Measurements from ENCODE around the gene PALD1. TPM values are rescaled to one million over a fixed set of nuclear protein-coding genes. Genes with fewer than 3 reads are reported as not detected.
A peak's percentile ranks its signal among the peaks of the same experiment; 100 is the strongest.

PALD1 gene
- total and polyA plus RNA-seq, 2 of the 4 experiments (the other 2 are of a cell fraction): 0.12 to 0.18 TPM

GRCh38 chr10:70566515-70567290, 88.1 kb downstream of the PALD1 start:
- Histone ChIP-seq H3K27ac (ENCODE audit: insufficient read depth, low read length) (no peak overlapping the region), H3K56ac (ENCODE audit: extremely low read depth, insufficient read depth, low read length) (no peak overlapping the region), H3K18ac (ENCODE audit: low read depth, low read length) (no peak overlapping the region), H4K5ac (ENCODE audit: low read depth, low read length) (no peak overlapping the region), H3K4me3 (ENCODE audit: insufficient read depth, low read depth, low read length) (no peak overlapping the region), H2BK20ac (ENCODE audit: low read depth, low read length) (no peak overlapping the region), H3K9me3 (ENCODE audit: control insufficient read depth, insufficient read depth, low read length) (no peaks in the 10 kb centered on the region), H3K27me3 (ENCODE audit: control insufficient read depth, insufficient read depth, low read length) (peaks cover 25% of the 10 kb centered on the region), H3K79me1 (ENCODE audit: low read depth in 1 of 2, low read length in 2 of 2) (no peaks in the 10 kb centered on the region), H2AK9ac (replicated peaks; ENCODE audit: low read depth, low read length, poor library complexity) (peak overlapping the region; percentile 65), H2AFZ (replicated peaks; ENCODE audit: low read length, poor library complexity) (no peak overlapping the region), H4K91ac (ENCODE audit: insufficient read depth, low read depth, low read length) (no peak overlapping the region), H3K9me1 (ENCODE audit: insufficient read depth, low read length) (no peaks in the 10 kb centered on the region), H3K23ac (ENCODE audit: low read depth, low read length) (no peak overlapping the region), H3K14ac (replicated peaks; ENCODE audit: low read depth, low read length) (no peak overlapping the region), H3K9ac (ENCODE audit: low read depth, low read length) (no peak overlapping the region), H2BK15ac (ENCODE audit: low read depth, low read length) (no peak overlapping the region), H4K8ac (ENCODE audit: low read depth in 2 of 2, low read length in 2 of 2) (no peak overlapping the region), H3K4me2 (ENCODE audit: low read depth, low read length) (no peak overlapping the region), H4K20me1 (ENCODE audit: insufficient read depth, low read length) (no peaks in the 10 kb centered on the region), H3K4me1 (ENCODE audit: control insufficient read depth, insufficient read depth, low read length) (no peaks in the 10 kb centered on the region), H3K4ac (ENCODE audit: low read depth, low read length) (no peak overlapping the region), H2AK5ac (ENCODE audit: low read depth, low read length) (no peak overlapping the region), H2BK120ac (ENCODE audit: low read depth, low read length) (no peak overlapping the region), H2BK5ac (ENCODE audit: low read depth, low read length, poor library complexity, severe bottlenecking) (no peak overlapping the region), H3K36me3 (ENCODE audit: control insufficient read depth, insufficient read depth, low read length) (no peaks in the 10 kb centered on the region)
- dilution Hi-C loops (cut with HindIII; ENCODE audit: low sequenced_read_pairs, unreplicated experiment) (no loop called here), in situ Hi-C loops (cut with MboI; ENCODE audit: low sequenced_read_pairs) (no loop called here), intact Hi-C loops (cut with micrococcal nuclease) (no loop called here)
- 87% methylated on average over 3 of the region's 18 CpGs; no CpG with 5 or more reads in 1 of the 2 experiments for WGBS, 2 experiments (ENCODE audit: extremely low coverage in 2 of 2, insufficient read length in 1 of 2)
- no peak for DNase-seq
- TF ChIP-seq MXI1 (IDR thresholded peaks at IDR 0.05; ENCODE audit: borderline replicate concordance, low read depth, low read length) (no peak), FOS (IDR thresholded peaks at IDR 0.05; ENCODE audit: low read depth, low read length) (no peak), RAD21 (IDR thresholded peaks at IDR 0.05; ENCODE audit: low read length) (no peak), RFX5 (IDR thresholded peaks at IDR 0.05; ENCODE audit: low read depth, low read length) (no peak), SMC3 (IDR thresholded peaks at IDR 0.05; ENCODE audit: low read depth, low read length) (no peak), NFE2L2 (IDR thresholded peaks at IDR 0.05; ENCODE audit: low read depth, low read length) (no peak), POLR2A (IDR thresholded peaks at IDR 0.05; ENCODE audit: low read depth, low read length) (no peak), BHLHE40 (IDR thresholded peaks at IDR 0.05; ENCODE audit: low read depth, low read length) (no peak), RCOR1 (IDR thresholded peaks at IDR 0.05; ENCODE audit: insufficient replicate concordance, low read length) (no peak), CEBPB (IDR thresholded peaks at IDR 0.05; ENCODE audit: low read depth, low read length) (no peak), CHD1 (IDR thresholded peaks at IDR 0.05; ENCODE audit: low read depth, low read length) (no peak), MAFK (IDR thresholded peaks at IDR 0.05; ENCODE audit: low read depth, low read length) (no peak), MAZ (IDR thresholded peaks at IDR 0.05; ENCODE audit: borderline replicate concordance, low read depth, low read length) (no peak)
- TF ChIP-seq, protein P1, sequence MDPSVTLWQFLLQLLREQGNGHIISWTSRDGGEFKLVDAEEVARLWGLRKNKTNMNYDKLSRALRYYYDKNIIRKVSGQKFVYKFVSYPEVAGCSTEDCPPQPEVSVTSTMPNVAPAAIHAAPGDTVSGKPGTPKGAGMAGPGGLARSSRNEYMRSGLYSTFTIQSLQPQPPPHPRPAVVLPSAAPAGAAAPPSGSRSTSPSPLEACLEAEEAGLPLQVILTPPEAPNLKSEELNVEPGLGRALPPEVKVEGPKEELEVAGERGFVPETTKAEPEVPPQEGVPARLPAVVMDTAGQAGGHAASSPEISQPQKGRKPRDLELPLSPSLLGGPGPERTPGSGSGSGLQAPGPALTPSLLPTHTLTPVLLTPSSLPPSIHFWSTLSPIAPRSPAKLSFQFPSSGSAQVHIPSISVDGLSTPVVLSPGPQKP (IDR thresholded peaks at IDR 0.05; ENCODE audit: borderline replicate concordance, low read depth, low read length): no peak
- TF ChIP-seq, protein P2, sequence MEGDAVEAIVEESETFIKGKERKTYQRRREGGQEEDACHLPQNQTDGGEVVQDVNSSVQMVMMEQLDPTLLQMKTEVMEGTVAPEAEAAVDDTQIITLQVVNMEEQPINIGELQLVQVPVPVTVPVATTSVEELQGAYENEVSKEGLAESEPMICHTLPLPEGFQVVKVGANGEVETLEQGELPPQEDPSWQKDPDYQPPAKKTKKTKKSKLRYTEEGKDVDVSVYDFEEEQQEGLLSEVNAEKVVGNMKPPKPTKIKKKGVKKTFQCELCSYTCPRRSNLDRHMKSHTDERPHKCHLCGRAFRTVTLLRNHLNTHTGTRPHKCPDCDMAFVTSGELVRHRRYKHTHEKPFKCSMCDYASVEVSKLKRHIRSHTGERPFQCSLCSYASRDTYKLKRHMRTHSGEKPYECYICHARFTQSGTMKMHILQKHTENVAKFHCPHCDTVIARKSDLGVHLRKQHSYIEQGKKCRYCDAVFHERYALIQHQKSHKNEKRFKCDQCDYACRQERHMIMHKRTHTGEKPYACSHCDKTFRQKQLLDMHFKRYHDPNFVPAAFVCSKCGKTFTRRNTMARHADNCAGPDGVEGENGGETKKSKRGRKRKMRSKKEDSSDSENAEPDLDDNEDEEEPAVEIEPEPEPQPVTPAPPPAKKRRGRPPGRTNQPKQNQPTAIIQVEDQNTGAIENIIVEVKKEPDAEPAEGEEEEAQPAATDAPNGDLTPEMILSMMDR (conservative IDR thresholded peaks at IDR 0.05; ENCODE audit: low read depth, low read length): no peak
- TF ChIP-seq, protein P3, sequence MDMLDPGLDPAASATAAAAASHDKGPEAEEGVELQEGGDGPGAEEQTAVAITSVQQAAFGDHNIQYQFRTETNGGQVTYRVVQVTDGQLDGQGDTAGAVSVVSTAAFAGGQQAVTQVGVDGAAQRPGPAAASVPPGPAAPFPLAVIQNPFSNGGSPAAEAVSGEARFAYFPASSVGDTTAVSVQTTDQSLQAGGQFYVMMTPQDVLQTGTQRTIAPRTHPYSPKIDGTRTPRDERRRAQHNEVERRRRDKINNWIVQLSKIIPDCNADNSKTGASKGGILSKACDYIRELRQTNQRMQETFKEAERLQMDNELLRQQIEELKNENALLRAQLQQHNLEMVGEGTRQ (IDR thresholded peaks at IDR 0.05; ENCODE audit: low read depth, low read length): no peak
- no peak for ATAC-seq (ENCODE audit: low read depth)
- BruUV-seq (replicated peaks): no TSS peak
- ChIA-PET POLR2A (ENCODE audit: unreplicated experiment) (no interaction called here), CTCF (no interaction called here)

All from IMR-90 (cell line).